CD4-positive, alpha-beta T cell treated with Interleukin-6 for 4 hours (primary cell): ENCODE results near the gene NPTX2.

Experiments used
- DNase-seq: peaks from one replicate; pipeline ENCODE4 v3.0.0-alpha.2; 2020; ENCODE audit warnings: mixed read lengths

The NPTX2 gene

GRCh38 chr7:98619450-98620321, 2.6 kb downstream of the NPTX2 start:
- no peak for DNase-seq

GRCh38 chr7:98621573-98622482, 4.7 kb downstream of the NPTX2 start:
- DNase-seq: no peak

GRCh38 chr7:98622926-98623325, 5.8 kb downstream of the NPTX2 start:
- DNase-seq: no peak

- no peak for DNase-seq
Observed at GRCh38 chr7:98624846-98625420, 7.8 kb downstream of the NPTX2 start.

- DNase-seq: no peak
Observed at GRCh38 chr7:98626460-98627412, 9.7 kb downstream of the NPTX2 start.

GRCh38 chr7:98627413-98627790, 10.3 kb downstream of the NPTX2 start:
- DNase-seq: no peak

- no peak for DNase-seq
Observed at GRCh38 chr7:98628418-98628817, 11.3 kb downstream of the NPTX2 start.

- DNase-seq: no peak
Observed at GRCh38 chr7:98629001-98629431, 11.9 kb downstream of the NPTX2 start.

- DNase-seq: no peak
Observed at GRCh38 chr7:98630149-98630548, 13.1 kb downstream of the NPTX2 start.

- DNase-seq: no peak
Observed at GRCh38 chr7:98630770-98631169, 13.7 kb downstream of the NPTX2 start.

GRCh38 chr7:98638853-98639252, 21.8 kb downstream of the NPTX2 start:
- DNase-seq: no peak

- DNase-seq: no peak
Observed at GRCh38 chr7:98640375-98640774, 23.3 kb downstream of the NPTX2 start.

- no peak for DNase-seq
Observed at GRCh38 chr7:98641646-98642500, 24.8 kb downstream of the NPTX2 start.

- DNase-seq: no peak
Observed at GRCh38 chr7:98643236-98643985, 26.3 kb downstream of the NPTX2 start.

- no peak for DNase-seq
Observed at GRCh38 chr7:98646465-98646864, 29.4 kb downstream of the NPTX2 start.

GRCh38 chr7:98647326-98647725, 30.2 kb downstream of the NPTX2 start:
- no peak for DNase-seq

- no peak for DNase-seq
Observed at GRCh38 chr7:98651760-98652159, 34.7 kb downstream of the NPTX2 start.

GRCh38 chr7:98653601-98654310, 36.7 kb downstream of the NPTX2 start:
- no peak for DNase-seq

GRCh38 chr7:98654524-98655272, 37.6 kb downstream of the NPTX2 start:
- no peak for DNase-seq
